HG03432 (cell line): Measurements from ENCODE around the gene CCDC154.

Source experiments
- ATAC-seq: cut with Tn5 transposase; IDR thresholded peaks from one replicate; pipeline ENCODE4 v1.9.1; 2021; ENCODE audit warnings: mild to moderate bottlenecking, moderate library complexity; ENCODE audit not compliant: unreplicated experiment

The CCDC154 gene

GRCh38 chr16:1393613-1394176, 50.7 kb downstream of the CCDC154 start:
- ATAC-seq = no peak

- no peak for ATAC-seq
Observed at GRCh38 chr16:1392826-1393225, 51.5 kb downstream of the CCDC154 start.

- ATAC-seq = no peak
Observed at GRCh38 chr16:1390239-1390779, 54.0 kb downstream of the CCDC154 start.

DNA sequence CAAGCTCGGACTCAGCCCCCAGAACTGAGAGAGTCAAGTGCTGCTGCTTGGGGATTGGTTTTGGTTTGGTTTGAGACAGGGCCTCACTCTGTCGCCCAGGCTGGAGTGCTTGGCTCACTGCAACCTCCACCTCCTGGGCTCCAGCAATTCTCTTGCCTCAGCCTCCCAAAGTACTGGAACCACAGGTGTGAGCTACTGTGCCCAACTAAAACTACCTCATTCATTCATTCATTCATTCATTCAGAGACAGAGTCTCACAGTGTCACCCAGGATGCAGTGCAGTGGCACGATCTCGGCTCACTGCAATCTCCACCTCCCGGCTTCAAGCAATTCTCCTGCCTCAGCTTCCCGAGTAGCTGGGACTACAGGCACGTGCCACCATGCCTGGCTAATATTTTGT, 54.6 kb downstream of the CCDC154 start:
- no peak for ATAC-seq

DNA sequence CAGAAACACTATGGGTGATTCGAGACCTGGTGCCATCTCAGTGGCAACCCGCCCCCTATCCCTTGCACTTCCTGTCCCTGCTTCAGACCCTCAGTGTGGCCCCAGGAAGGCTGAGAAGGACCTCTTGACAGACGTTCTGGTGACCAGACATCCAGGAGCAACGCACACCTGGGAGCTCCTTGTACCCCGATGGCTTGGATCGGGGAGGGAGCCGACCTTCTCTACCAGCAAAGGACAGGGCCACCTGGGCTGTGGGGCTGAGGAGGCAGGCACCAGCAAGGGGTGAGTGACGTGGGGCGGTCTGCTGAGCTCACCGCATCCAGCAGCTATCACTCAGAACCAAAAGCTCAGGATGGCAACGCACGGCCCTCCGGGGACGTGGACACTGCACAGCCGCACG, 57.0 kb downstream of the CCDC154 start:
- no peak for ATAC-seq

DNA sequence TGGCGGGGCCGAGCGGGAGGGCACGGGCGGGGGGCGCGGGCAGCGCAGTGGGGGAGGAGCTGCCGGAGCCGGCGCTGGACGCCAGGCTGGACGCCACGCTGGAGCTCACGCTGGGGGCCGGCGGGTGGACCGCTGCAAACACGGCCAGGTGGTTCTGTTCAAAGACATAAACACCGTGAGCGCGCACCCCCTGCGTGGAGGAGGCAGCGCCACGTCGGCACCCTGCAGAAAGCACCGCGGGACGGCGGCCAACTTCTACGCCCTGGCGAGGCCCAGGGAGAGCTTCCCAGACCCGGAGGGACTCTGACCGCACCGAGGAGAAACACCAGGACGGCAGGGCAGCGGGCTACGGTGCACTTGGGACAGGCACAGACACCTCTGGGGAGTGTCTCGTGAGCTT, 59.1 kb downstream of the CCDC154 start:
- ATAC-seq = no peak
